MCF 10A (cell line): ENCODE data around the gene ABLIM2. TPM values are rescaled to one million over a fixed set of nuclear protein-coding genes. Genes with fewer than 3 reads are reported as not detected.

Experiments used
- BruUV-seq: library from RNA; stranded (reverse); fragments of 400-500 nt; replicated peaks from 2 replicates; lab custom pipeline; 2021; lab: Mats Ljungman, UMichigan
- CTCF ChIA-PET: fragments of 300-600 bp; sonication (Branson Sonifier 250); formaldehyde crosslinking; extraction: SDS; loops from one replicate; lab custom pipeline; 2021; ENCODE audit warnings: antibody characterized with exemption, inconsistent platforms; lab: Yijun Ruan, JAX
- POLR2A ChIA-PET: fragments of 300-600, 350-650 bp; sonication (Branson Sonifier 250); formaldehyde crosslinking; extraction: SDS; loops from one replicate; lab custom pipeline; 2020; ENCODE audit warnings: antibody characterized with exemption, inconsistent platforms; lab: Yijun Ruan, JAX
- DNase-seq: peaks from one replicate; pipeline ENCODE4 v3.0.0-alpha.2; 2018; ENCODE audit not compliant: unreplicated experiment
- H3K27ac Mint-ChIP-seq: one replicate; pipeline ENCODE4 v1.8.0; 2022; ENCODE audit warnings: mild to moderate bottlenecking, low read depth, mixed read lengths; ENCODE audit not compliant: unreplicated experiment
- H3K27me3 Mint-ChIP-seq: one replicate; pipeline ENCODE4 v1.8.0; 2022; ENCODE audit warnings: mixed read lengths; ENCODE audit not compliant: insufficient read depth, unreplicated experiment
- H3K36me3 Mint-ChIP-seq: one replicate; pipeline ENCODE4 v1.8.0; 2022; ENCODE audit warnings: mild to moderate bottlenecking, moderate library complexity, mixed read lengths; ENCODE audit not compliant: insufficient read depth, unreplicated experiment
- H3K4me1 Mint-ChIP-seq: one replicate; pipeline ENCODE4 v1.8.0; 2022; ENCODE audit warnings: mixed read lengths; ENCODE audit not compliant: insufficient read depth, unreplicated experiment
- H3K4me3 Mint-ChIP-seq: one replicate; pipeline ENCODE4 v1.8.0; 2022; ENCODE audit warnings: mild to moderate bottlenecking, moderate library complexity, mixed read lengths; ENCODE audit not compliant: unreplicated experiment
- H3K9me3 Mint-ChIP-seq: one replicate; pipeline ENCODE4 v1.8.0; 2022; ENCODE audit warnings: mixed read lengths; ENCODE audit not compliant: unreplicated experiment
- intact Hi-C: fragments of 100-400 bp; cut with micrococcal nuclease; formaldehyde crosslinking; loops from 2 replicates; pipeline ENCODE4 v1.14.1; 2022
- total RNA-seq: library from RNA; stranded (reverse); gene quantifications from 2 replicates; pipeline ENCODE4 v1.2.3, GENCODE V29; 2022
- TF ChIP-seq, protein P1 (sequence below): fragments of 200-600 bp; IDR thresholded peaks from one replicate; pipeline ENCODE4 v1.8.0; 2022; ENCODE audit warnings: antibody characterized with exemption, mild to moderate bottlenecking; ENCODE audit not compliant: unreplicated experiment

The ABLIM2 gene
- total RNA-seq, 1 experiment from 2014 or later: 5.3 TPM

DNA sequence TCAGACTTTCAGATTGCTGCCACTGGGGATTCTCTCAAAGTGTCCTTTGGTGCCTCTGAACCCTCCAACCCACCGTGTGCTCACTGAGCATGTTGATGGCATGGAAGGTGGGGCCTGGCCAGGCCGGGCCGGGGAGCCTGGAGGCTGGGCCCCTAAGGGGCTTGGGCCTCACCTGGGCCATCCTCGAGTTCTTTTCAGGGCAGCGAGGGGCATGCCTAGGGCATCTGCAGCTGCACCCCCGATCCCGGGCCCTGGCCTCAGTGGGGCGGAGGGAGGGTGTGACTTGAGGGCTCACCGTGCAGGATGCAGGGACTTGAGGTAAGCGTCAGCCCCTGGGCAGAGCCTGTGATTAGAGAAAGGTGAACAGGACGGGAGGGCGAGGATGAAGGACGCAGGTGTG lies 38.9 kb upstream of the ABLIM2 start:
- no peak overlapping the region for H3K4me3 Mint-ChIP-seq
- CTCF ChIA-PET: interaction anchor here (0.6 to 3.6 kb wide), 3 partner anchors 10 to 205 kb away, joined by 4 to 19 read pairs (median 5); no protein-coding TSS in a partner anchor
- TF ChIP-seq, protein P1, sequence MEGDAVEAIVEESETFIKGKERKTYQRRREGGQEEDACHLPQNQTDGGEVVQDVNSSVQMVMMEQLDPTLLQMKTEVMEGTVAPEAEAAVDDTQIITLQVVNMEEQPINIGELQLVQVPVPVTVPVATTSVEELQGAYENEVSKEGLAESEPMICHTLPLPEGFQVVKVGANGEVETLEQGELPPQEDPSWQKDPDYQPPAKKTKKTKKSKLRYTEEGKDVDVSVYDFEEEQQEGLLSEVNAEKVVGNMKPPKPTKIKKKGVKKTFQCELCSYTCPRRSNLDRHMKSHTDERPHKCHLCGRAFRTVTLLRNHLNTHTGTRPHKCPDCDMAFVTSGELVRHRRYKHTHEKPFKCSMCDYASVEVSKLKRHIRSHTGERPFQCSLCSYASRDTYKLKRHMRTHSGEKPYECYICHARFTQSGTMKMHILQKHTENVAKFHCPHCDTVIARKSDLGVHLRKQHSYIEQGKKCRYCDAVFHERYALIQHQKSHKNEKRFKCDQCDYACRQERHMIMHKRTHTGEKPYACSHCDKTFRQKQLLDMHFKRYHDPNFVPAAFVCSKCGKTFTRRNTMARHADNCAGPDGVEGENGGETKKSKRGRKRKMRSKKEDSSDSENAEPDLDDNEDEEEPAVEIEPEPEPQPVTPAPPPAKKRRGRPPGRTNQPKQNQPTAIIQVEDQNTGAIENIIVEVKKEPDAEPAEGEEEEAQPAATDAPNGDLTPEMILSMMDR: no peak
- intact Hi-C loops: no loop called here
- BruUV-seq: no TSS peak
- H3K9me3 Mint-ChIP-seq: no peaks in the 10 kb centered on the region
- peaks cover 19% of the 10 kb centered on the region for H3K4me1 Mint-ChIP-seq
- H3K27me3 Mint-ChIP-seq: no peaks in the 10 kb centered on the region
- DNase-seq: no peak
- H3K36me3 Mint-ChIP-seq: peaks cover 6% of the 10 kb centered on the region
- POLR2A ChIA-PET: interaction anchor here (1.2 to 2.7 kb wide), 2 partner anchors 9 to 17 kb away, joined by 3 to 13 read pairs; no protein-coding TSS in a partner anchor
- no peak overlapping the region for H3K27ac Mint-ChIP-seq

DNA sequence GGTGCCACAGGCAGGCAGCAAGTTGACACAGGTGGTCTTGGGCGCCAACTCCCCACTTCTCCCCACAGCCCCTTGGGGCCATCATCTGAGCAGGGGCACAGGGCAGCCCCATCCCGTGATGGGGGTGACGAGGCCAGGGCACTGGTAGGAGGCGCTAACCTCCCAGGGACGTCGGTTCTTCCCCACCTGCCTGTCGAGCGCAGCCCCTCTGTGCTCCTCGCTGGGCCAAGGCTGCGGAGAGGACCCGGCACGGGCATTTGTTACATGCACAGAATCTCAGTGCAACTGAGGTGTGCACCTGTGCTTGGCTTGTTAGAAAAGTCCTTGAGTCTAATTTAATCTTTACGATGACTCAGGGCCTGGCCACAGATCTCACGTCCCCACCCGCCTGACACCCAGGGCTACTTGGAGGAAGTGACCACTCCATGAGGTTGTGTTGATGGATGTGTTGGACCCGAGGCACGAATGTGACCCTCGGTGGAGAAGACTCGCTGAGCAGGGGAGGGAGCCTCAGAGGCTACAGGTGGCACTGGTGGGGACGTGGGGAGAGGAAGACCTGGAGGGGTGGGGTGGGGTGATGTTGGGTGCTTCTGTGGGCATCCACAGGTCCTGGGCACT lies 37.3 kb upstream of the ABLIM2 start:
- Mint-ChIP-seq H3K36me3 (peaks cover 6% of the 10 kb centered on the region), H3K9me3 (no peaks in the 10 kb centered on the region), H3K27ac (no peak overlapping the region), H3K4me3 (no peak overlapping the region), H3K27me3 (no peaks in the 10 kb centered on the region), H3K4me1 (peaks cover 24% of the 10 kb centered on the region)
- no peak for DNase-seq
- BruUV-seq: no TSS peak
- intact Hi-C loops: no loop called here
- ChIA-PET CTCF (interaction anchor here (1.1 to 8.9 kb wide), 2 partner anchors 19 to 40 kb away, joined by 3 to 185 read pairs; no protein-coding TSS in a partner anchor), POLR2A (no interaction called here)
- TF ChIP-seq, protein P1: no peak

DNA sequence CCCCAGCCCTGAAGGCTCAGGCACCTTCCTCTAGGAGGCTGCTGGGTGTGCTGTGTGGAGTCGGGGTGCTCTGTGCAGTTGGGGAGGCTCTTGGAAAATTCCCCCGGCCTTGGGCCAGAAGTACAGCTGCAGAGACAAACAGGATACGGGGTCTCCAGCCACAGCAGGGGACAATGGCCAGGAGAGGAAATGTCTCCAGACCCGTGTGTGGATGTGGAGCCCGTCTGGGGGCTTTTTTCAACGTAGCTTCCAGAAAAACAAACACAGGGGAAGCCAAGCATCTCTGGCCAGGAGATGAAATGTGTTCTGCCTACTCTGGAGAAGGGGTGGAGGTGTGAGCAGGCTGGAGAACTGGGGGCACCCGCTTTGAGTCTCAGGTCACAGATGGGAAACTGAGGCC lies 36.8 kb upstream of the ABLIM2 start:
- Mint-ChIP-seq H3K4me1 (peaks cover 20% of the 10 kb centered on the region), H3K9me3 (no peaks in the 10 kb centered on the region), H3K4me3 (no peak overlapping the region), H3K27ac (no peak overlapping the region), H3K36me3 (peaks cover 6% of the 10 kb centered on the region), H3K27me3 (no peaks in the 10 kb centered on the region)
- TF ChIP-seq, protein P1: no peak
- CTCF ChIA-PET: interaction anchor here (1.1 to 8.9 kb wide), 3 partner anchors 14 to 40 kb away, joined by 3 to 185 read pairs (median 4); no protein-coding TSS in a partner anchor
- intact Hi-C loops: no loop called here
- POLR2A ChIA-PET: no interaction called here
- BruUV-seq: no TSS peak
- DNase-seq: no peak

DNA sequence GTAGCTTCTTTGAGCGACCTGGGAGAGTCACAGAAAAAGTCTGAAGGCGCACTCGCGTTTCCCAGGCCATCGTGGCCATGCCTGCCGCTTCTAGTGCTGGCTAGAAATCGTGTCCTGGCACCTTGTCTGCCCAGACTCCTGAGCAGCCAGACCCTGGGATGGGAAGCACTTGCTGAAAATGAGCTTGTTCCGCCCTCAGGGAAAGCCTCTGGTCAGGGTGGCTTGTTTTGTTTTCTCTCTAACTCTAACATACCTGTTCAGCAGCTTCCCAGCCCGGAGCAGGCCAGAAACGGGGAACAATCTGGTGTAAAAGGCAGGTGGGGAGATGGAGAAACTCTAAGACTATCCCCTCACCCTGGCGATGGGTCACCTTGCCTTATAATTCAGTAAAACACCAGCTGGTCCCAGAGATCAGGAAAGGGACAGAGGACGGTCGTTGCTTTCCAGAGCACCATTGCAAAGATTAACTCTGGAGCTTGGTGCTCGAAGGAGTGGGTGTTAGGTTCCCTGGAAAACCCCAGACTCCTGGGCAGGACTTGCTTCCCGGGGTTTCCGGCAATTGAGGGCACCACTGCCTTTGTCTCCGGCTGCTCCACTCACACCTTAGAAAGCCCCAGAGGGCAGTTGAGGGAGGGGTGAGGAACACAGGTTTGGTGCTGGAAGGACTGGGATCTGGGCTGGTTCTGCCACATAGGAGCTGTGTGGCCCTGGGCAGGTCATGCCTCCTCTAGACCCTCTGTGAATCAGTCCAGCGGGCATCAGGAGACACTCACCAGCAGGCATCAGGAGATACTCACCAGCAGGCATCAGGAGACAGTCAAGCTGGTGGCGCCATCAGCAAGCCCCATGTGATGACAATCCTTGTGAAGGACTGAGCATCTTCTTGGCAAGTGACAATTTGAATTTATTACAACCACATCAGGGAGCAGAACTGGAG lies 36.0 kb upstream of the ABLIM2 start:
- TF ChIP-seq, protein P1: no peak
- ChIA-PET POLR2A (no interaction called here), CTCF (interaction anchor here (0.6 to 8.9 kb wide), 7 partner anchors 13 to 390 kb away, joined by 3 to 185 read pairs (median 4); partner anchors contain the start of gene ABLIM2)
- BruUV-seq: no TSS peak
- H3K36me3 Mint-ChIP-seq: peaks cover 6% of the 10 kb centered on the region
- DNase-seq: no peak
- H3K9me3 Mint-ChIP-seq: no peaks in the 10 kb centered on the region
- H3K4me3 Mint-ChIP-seq: no peak overlapping the region
- intact Hi-C loops: no loop called here
- no peaks in the 10 kb centered on the region for H3K27me3 Mint-ChIP-seq
- H3K4me1 Mint-ChIP-seq: peaks cover 25% of the 10 kb centered on the region
- no peak overlapping the region for H3K27ac Mint-ChIP-seq
